Motor neuron (in vitro differentiated cells): ENCODE data around the gene GLB1L2. TPM values are rescaled to one million over a fixed set of nuclear protein-coding genes. Genes with fewer than 3 reads are reported as not detected.
"Not testable (repeated sequence)": the region's sequence is repeated elsewhere in the genome, so short reads cannot be mapped to it uniquely, and the experiment has no call there.

Source experiments
- ATAC-seq, 8 experiments: fragments of 200-7000 bp; cut with Tn5 transposase; replicated peaks in 6 of 8; 2 replicates each; pipeline ENCODE4 v1.8.0; 2021; ENCODE audit warnings: mild to moderate bottlenecking in 8 of 8, moderate library complexity in 8 of 8
- H3K27ac ChIP-seq, 2 donors: fragments of 250-450 bp; sonication (Bioruptor Pico); 2 replicates each; pipeline ENCODE4 v1.9.0; 2021; ENCODE audit warnings: antibody characterized with exemption in 2 of 2, mild to moderate bottlenecking in 2 of 2, moderate library complexity in 1 of 2
- H3K4me1 ChIP-seq, 2 donors: fragments of 250-450 bp; sonication (Bioruptor Pico); replicated peaks in 1 of 2; 2 replicates each; pipeline ENCODE4 v1.6.1; 2021; ENCODE audit warnings: antibody characterized with exemption in 2 of 2, mild to moderate bottlenecking in 2 of 2, moderate library complexity in 1 of 2
- H3K4me3 ChIP-seq, 5 donors: fragments of 250-450 bp; sonication (Bioruptor Pico); 2 replicates each; pipeline ENCODE4 v1.9.0; 2021; ENCODE audit warnings: antibody characterized with exemption in 5 of 5, mild to moderate bottlenecking in 5 of 5, moderate library complexity in 4 of 5
- WGBS, 10 experiments: fragments of 450-650 bp; shearing (Covaris generic); methylation state at CpG; one replicate each; pipeline ENCODE4 v1.0.0; 2022; 5-methylcytosine and 5-hydroxymethylcytosine counted together
- in situ Hi-C, 9 experiments: fragments of 400-800 bp; cut with MboI; loops; one replicate each; pipeline ENCODE4 v1.15.0; 2021; ENCODE audit warnings: low sequenced_read_pairs in 9 of 9, low pct_unique_long_range_greater_than_20kb in 2 of 9; ENCODE audit not compliant: unreplicated experiment in 9 of 9
- total RNA-seq, 8 experiments: library from RNA; unstranded; fragments of 300-600 nt; gene quantifications; 2 replicates each; pipeline versions ENCODE4 v1.2.3 to v1.2.4, GENCODE V29; 2022

The GLB1L2 gene
- total RNA-seq, 8 experiments from 2014 or later: 1.8 to 13.6 (median 5.2) TPM

DNA sequence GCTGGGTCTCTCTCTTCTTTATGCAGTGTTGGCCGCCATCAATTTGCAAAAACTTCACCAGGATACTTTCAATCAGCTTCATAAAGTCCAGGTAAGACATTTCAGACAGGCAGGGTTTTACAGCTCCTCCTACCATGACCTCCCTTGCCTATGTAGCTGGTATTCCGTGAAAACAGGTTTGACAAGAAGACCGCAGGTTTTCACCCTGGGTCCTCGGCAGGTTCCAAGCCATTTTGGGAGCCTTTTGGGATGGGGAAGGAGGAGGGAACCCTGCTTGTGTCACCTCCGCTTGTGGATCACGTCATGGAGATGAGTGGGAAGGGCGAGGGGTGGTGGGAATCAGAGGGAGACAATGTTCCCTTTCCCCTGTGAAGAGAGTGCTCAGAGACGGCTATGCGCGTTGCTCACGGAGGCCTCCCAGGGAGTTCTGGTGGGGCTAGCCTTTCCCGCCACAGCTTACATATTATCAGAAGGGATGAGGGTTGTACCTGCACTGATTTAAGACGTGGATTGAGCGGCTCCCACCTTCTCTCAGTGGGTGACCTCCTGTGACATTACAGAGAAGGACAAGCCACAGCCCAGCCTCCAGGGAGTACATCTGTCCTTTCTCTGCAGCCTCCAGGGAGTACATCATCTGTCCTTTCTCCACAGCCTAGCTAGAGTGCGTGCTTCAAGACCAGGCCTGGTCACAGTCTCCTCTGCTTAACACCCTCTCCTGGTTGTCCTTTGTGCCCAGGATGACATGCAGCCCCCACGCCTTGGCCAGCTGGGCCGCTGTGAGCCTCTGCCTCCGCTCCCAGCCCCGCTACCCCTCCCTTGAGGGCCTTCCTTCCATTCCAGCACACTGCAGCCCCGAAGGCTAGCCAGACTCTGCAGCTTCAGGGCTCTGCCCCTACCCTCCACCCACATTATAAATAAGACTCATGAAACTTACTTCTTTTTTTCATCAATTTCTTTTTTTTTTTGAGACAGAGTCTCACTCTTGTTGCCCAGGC is 38.4 kb upstream of the GLB1L2 start:
- H3K4me3 ChIP-seq: no peak overlapping the region
- ATAC-seq: no peak
- H3K27ac ChIP-seq: no peak overlapping the region
- in situ Hi-C loops: no loop called here
- H3K4me1 ChIP-seq: peaks cover 12 to 16% of the 10 kb centered on the region in 2 donors
- WGBS, 10 experiments: 0 to 100% (median 49%) methylated on average over 1 to 10 of the region's 20 CpGs; no CpG with 5 or more reads in 3 of the 10 experiments

DNA sequence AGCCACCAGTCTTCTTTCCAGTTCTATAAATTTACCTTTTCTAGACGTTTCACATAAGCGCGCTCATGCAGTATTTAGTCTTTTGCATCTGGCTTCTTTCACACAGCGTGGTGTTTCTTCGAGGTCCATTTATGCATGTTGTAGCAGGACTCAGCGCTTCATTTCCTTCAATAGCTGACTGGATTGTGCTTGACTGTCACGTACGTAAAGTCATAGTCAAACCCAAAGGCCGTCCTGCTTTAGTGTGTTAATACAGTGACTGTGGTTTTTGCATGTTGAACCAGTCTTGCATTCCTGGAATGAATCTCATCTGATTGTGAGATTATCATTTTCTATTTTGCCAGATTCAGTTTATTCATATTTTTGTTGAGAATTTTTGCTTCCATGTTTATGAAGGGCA is 37.1 kb upstream of the GLB1L2 start:
- H3K4me1 ChIP-seq: peaks cover 7 to 11% of the 10 kb centered on the region in 2 donors
- WGBS, 10 experiments: 35 to 93% (median 82%) methylated on average over 2 to 9 of the region's 9 CpGs
- no peak overlapping the region for H3K4me3 ChIP-seq
- in situ Hi-C loops: no loop called here
- ATAC-seq: no peak
- no peak overlapping the region for H3K27ac ChIP-seq

DNA sequence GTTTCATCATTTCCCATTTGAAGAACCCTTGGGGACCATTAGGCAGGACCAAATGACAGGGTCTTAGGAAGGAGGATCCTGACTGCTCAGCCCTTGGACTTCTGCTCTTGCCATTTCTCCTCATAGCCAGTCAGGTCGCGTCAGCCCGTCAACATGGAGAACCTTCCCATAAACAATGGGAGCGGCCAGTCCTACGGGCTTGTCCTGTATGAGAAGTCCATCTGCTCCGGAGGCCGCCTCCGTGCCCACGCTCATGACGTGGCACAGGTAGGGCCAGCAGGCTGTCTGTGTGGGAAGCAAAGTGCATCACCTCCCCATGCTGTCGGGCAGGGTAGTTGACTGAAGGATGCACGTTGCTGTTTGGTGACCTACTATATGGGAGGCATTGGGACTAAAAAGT is 19.6 kb upstream of the GLB1L2 start:
- Histone ChIP-seq H3K4me3 (no peak overlapping the region), H3K27ac (no peak overlapping the region), H3K4me1 (no peaks in the 10 kb centered on the region)
- WGBS, 10 experiments: 0 to 100% (median 77%) methylated on average over 1 to 9 of the region's 12 CpGs; no CpG with 5 or more reads in 4 of the 10 experiments
- in situ Hi-C loops: no loop called here
- no peak for ATAC-seq

DNA sequence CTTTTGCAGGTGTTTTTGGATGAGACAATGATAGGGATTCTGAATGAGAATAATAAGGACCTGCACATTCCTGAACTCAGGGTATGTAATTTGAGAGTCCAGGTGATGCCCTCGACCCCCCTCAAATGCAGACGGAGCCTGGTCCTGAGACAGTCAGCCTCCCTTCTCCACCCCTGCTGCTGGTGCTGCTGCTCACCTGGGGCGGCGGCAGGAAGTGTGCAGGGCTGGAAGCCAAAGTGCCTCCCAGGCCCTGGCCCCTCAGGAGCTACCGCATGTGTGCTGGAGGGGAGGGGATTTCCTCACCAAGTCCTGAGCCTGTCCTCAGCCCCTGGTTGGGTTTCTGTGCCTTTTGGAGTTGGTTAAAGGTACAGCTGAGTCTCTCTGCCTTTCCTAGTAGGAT is 19.0 kb upstream of the GLB1L2 start:
- ATAC-seq: no peak
- Histone ChIP-seq H3K27ac (no peak overlapping the region), H3K4me3 (no peak overlapping the region), H3K4me1 (no peaks in the 10 kb centered on the region)
- in situ Hi-C loops: no loop called here
- WGBS, 10 experiments: 45 to 80% (median 71%) methylated on average over 2 to 4 of the region's 5 CpGs; no CpG with 5 or more reads in 6 of the 10 experiments

DNA sequence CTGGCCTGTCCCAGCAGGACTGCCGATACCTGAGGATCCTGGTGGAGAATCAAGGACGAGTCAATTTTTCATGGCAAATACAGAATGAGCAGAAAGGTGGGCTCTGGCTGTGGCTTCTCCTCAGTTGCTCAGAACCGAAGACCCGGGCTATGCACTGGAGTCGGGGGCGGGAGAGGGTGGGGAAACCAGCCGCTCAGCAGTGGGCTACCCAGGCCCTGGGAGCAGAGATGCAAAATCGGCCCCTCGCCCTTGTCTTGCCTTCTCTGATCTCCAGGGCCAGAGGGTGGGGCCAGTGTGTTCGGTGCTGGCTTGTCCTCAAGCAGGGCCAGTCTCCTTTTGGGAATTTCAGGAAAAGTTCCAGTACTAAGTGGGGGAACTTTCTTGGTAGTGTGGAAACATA is 18.4 kb upstream of the GLB1L2 start:
- WGBS, 10 experiments: 25 to 100% (median 100%) methylated on average over 1 to 2 of the region's 10 CpGs; no CpG with 5 or more reads in 7 of the 10 experiments
- in situ Hi-C loops: no loop called here
- H3K4me3 ChIP-seq: no peak overlapping the region
- no peak overlapping the region for H3K27ac ChIP-seq
- H3K4me1 ChIP-seq: no peaks in the 10 kb centered on the region
- no peak for ATAC-seq

DNA sequence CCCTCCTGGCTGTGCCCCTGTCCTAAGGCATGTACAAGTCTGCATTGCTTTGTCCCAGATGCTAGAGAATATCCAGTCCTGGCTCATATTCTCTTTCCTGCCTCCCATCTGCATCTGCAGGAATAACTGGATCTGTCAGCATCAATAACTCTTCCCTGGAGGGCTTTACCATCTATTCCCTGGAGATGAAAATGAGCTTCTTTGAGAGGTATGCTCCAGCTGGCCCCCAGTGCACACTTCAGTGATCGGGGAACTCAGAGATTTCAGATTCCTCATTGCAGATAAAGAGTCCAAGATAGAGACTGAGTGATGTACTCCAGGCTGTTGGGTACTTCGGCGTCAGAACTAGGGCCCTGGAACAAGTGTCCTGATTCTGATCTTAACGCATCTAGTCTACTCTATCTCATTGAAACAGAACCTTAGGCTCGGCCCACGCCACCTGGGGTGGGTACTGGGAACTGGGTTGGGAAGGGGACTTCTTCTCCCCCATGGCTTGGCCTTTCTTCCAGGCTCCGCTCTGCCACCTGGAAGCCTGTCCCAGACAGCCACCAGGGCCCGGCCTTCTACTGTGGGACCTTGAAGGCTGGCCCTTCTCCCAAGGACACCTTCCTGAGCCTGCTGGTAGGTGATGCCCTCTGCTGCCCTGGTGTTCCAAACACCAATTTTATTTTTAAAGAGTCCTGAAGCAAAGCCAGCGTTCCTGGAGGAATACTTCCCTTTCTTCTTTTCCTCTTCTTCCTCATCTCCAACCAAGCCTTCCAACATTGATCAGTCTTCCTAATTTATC is 17.8 kb upstream of the GLB1L2 start:
- no peak for ATAC-seq
- H3K4me3 ChIP-seq: no peak overlapping the region
- H3K4me1 ChIP-seq: no peaks in the 10 kb centered on the region
- in situ Hi-C loops: no loop called here
- 0 to 92% (median 72%) methylated on average over 1 to 7 of the region's 9 CpGs; no CpG with 5 or more reads in 2 of the 10 experiments for WGBS, 10 experiments
- no peak overlapping the region for H3K27ac ChIP-seq

DNA sequence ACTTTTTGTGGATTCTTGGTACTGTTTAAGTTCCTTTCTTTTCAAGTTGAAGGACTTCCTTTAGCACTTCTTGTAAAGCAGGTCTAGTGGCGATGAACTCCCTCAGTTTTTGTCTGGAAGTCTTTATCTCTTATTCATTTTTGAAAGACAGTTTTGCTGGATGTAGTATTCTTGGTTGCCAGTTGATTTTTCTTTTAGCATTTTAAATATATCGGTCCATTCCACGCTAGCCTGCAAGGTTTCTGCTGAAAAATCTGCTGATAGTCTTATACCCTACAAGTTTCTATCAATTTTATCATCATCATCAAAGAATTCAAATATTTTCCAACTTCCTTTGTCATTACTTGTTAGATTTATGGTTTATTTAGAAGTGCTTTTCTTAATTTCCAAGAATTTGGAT is 14.7 kb upstream of the GLB1L2 start:
- no peak overlapping the region for H3K27ac ChIP-seq
- WGBS, 10 experiments: 0 to 100% (median 80%) methylated on average over 1 to 3 of the region's 3 CpGs; no CpG with 5 or more reads in 3 of the 10 experiments
- no peak overlapping the region for H3K4me3 ChIP-seq
- no peaks in the 10 kb centered on the region for H3K4me1 ChIP-seq
- ATAC-seq: no peak
- in situ Hi-C loops: no loop called here

DNA sequence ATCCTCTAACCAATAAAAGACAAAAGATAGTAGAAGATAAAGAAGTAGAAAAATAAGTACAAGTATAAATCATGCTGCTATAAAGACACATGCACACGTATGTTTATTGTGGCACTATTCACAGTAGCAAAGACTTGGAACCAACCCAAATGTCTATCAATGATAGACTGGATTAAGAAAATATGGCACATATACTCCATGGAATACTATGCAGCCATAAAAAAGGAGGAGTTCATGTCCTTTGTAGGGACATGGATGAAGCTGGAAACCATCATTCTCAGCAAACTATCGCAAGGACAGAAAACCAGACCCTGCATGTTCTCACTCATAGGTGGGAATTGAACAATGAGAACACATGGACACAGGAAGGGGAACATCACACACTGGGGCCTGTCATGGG is 10.4 kb upstream of the GLB1L2 start:
- H3K27ac ChIP-seq, in situ Hi-C loops, H3K4me3 ChIP-seq, ATAC-seq, H3K4me1 ChIP-seq: not testable (repeated sequence)
- WGBS, 10 experiments: 0 to 100% (median 79%) methylated on average over 1 to 2 of the region's 2 CpGs; no CpG with 5 or more reads in 2 of the 10 experiments

DNA sequence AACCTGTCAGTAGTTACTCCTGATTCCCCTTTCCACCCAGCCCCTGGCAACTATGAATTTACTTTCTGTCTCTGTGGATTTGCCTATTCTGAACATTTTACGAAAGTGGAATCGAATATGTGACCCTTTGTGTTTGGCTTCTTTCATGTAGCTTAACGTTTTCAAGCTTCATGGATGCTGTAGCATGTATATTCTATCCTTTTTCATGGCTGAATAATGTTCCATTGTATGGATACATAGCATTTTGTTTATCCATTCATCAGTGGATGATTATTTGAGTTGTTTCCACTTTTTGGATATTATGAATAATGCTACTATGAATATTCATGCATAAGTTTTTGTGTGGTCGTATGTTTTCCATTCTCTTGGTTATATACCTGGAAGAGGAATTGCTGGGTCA is 9.2 kb upstream of the GLB1L2 start:
- WGBS, 10 experiments: 13 to 96% (median 79%) methylated on average over 1 to 4 of the region's 4 CpGs; no CpG with 5 or more reads in 1 of the 10 experiments
- in situ Hi-C loops: no loop called here
- no peak for ATAC-seq
- no peak overlapping the region for H3K27ac ChIP-seq
- H3K4me3 ChIP-seq: no peak overlapping the region
- H3K4me1 ChIP-seq: no peaks in the 10 kb centered on the region

DNA sequence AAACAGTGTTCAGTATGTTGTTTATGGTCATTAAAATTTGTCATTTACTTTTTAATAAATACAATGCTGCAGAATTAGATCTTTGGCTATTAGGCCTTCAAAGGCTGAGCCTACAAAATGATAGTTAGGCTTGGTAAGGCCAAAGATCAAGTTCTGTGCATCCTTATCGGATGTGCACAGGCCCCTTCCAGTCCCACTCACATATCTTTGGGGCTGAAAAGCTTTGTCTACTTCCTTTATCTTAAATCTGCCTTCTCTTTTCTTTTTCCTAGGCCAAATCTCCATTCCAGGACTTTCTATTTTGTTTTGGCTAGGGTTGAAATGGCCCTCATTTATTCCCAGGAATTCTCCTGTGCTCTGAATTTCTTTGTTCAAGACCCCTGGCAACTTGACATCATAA is 3.4 kb upstream of the GLB1L2 start:
- in situ Hi-C loops: no loop called here
- no peak for ATAC-seq
- H3K4me3 ChIP-seq: no peak overlapping the region

DNA sequence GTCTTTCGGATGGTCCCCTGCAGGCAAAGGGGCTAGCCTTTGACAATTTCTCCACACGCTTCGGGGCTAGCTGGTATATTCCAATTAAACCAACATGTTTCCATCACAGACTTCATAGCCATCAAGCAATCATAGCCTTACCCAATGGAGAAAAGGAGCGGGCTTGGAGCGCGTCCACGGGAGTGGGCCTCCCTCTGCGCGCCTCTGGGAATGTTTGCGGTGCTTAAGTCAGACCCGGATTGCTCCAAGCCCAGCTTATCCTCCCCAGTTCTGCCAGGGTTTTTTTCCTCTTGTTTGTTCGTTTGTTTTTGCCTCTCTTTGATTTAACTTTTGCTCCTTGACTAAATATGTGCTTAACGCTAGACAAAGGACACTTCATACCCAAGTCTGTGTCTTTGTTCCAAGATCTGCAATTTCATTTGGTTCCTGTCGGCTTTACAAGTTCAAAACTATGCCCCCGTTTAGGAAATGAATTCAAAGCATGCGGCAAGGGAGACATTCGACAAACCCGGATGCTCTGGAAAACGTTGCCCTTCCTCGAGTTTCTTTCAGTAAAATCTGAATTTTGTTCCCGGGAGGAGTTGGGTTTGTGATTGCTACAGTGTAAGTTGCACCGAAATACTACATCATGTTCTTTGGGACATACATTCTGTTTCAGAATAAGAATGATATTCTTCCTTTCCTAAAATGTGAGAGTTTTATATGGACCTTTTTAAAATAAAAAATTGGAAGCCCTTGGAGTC is 1.0 kb upstream of the GLB1L2 start:
- Histone ChIP-seq H3K4me1 (peaks cover 6 to 7% of the 10 kb centered on the region in 2 donors), H3K27ac (no peak overlapping the region), H3K4me3 (peak overlapping the region; percentile 36 to 48 (median 38))
- no peak for ATAC-seq
- WGBS, 10 experiments: 0 to 48% (median 24%) methylated on average over 4 to 22 of the region's 22 CpGs
- in situ Hi-C loops: no loop called here

More for the DNA sequence above, 3.4 kb upstream of the GLB1L2 start:
- H3K4me1 ChIP-seq: peaks cover 6 to 7% of the 10 kb centered on the region in 2 donors
- WGBS, 10 experiments: 13 to 100% (median 83%) methylated on average over 1 of the region's 1 CpG; no CpG with 5 or more reads in 2 of the 10 experiments
- H3K27ac ChIP-seq: no peak overlapping the region

DNA sequence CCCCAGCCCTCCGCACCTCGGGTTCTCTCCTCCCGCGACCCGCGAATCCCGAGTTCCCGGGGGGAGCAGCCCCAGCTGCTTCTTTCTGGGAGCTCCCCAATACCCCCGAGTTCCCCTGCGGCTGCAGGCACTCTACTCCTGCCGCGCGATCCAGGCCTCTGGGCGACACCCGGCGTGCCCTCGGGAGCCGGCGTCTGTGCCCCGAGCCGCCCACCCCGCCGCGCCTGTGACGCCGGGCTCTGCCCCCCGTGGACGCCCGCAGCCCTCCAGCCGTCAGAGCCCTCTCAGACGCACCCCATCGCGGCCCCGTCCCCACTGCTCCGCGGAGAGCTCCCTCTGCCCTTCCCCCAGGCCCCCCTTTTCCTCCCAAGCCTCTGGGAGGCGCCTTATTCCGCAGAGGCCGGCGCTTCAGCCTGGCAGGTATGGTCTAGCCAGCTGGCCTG is 422 bp downstream of the GLB1L2 start:
- peak; percentile 47 to 66 (median 58) for ATAC-seq
- Histone ChIP-seq H3K4me3 (peak overlapping the region; percentile 25 to 48 (median 36)), H3K4me1 (peaks cover 6 to 7% of the 10 kb centered on the region in 2 donors), H3K27ac (no peak overlapping the region)
- in situ Hi-C loops: no loop called here
- WGBS, 10 experiments: 20% methylated on average over 1 of the region's 40 CpGs; no CpG with 5 or more reads in 9 of the 10 experiments
